Jurkat, Clone E6-1 (cell line): ENCODE data around the gene CCL22.
"Not testable (repeated sequence)": the region's sequence is repeated elsewhere in the genome, so short reads cannot be mapped to it uniquely, and the experiment has no call there.

Source experiments
- DNase-seq: peaks from one replicate; pipeline ENCODE4 v3.0.0-alpha.2; 2011; ENCODE audit warnings: low read depth, low spot score
- H3K4me3 ChIP-seq: 2 replicates; pipeline ENCODE4 v1.5.1; 2011; ENCODE audit warnings: mild to moderate bottlenecking, low read length, control low read depth, moderate library complexity

CCL22 gene

GRCh38 chr16:57373117-57373947 lies 14.7 kb downstream of the CCL22 start:
- no peak for DNase-seq
- no peak overlapping the region for H3K4me3 ChIP-seq

GRCh38 chr16:57374067-57374534 lies 15.5 kb downstream of the CCL22 start:
- no peak overlapping the region for H3K4me3 ChIP-seq
- no peak for DNase-seq

GRCh38 chr16:57374925-57375465 lies 16.4 kb downstream of the CCL22 start:
- H3K4me3 ChIP-seq, DNase-seq: not testable (repeated sequence)

GRCh38 chr16:57376313-57376818 lies 17.8 kb downstream of the CCL22 start:
- no peak overlapping the region for H3K4me3 ChIP-seq
- DNase-seq, result no peak

- H3K4me3 ChIP-seq, result no peak overlapping the region
- no peak for DNase-seq
These were observed 18.7 kb downstream of the CCL22 start for GRCh38 chr16:57377080-57377841.

GRCh38 chr16:57379579-57379978 lies 21.0 kb downstream of the CCL22 start:
- no peak overlapping the region for H3K4me3 ChIP-seq
- no peak for DNase-seq

- no peak overlapping the region for H3K4me3 ChIP-seq
- DNase-seq, result peak; percentile 17
These were observed 22.3 kb downstream of the CCL22 start for GRCh38 chr16:57380671-57381462.

GRCh38 chr16:57381791-57382534 lies 23.4 kb downstream of the CCL22 start:
- no peak overlapping the region for H3K4me3 ChIP-seq
- DNase-seq, result no peak

- no peak for DNase-seq
- H3K4me3 ChIP-seq, result no peak overlapping the region
These were observed 24.1 kb downstream of the CCL22 start for GRCh38 chr16:57382535-57383275.

GRCh38 chr16:57383276-57384247 lies 25.0 kb downstream of the CCL22 start:
- DNase-seq, result no peak
- no peak overlapping the region for H3K4me3 ChIP-seq

GRCh38 chr16:57384248-57385070 lies 25.9 kb downstream of the CCL22 start:
- DNase-seq, result no peak
- H3K4me3 ChIP-seq, result no peak overlapping the region

- no peak for DNase-seq
- H3K4me3 ChIP-seq, result no peak overlapping the region
These were observed 26.5 kb downstream of the CCL22 start for GRCh38 chr16:57385083-57385482.

- no peak overlapping the region for H3K4me3 ChIP-seq
- no peak for DNase-seq
These were observed 27.9 kb downstream of the CCL22 start for GRCh38 chr16:57386381-57386951.

- no peak overlapping the region for H3K4me3 ChIP-seq
- DNase-seq, result no peak
These were observed 29.2 kb downstream of the CCL22 start for GRCh38 chr16:57387598-57388354.
